DMS 273 treated with DMSO at 0.1 percent for 48 hours (cell line): ENCODE results near the gene PPP1R14C.

ENCODE experiments used
- DNase-seq: peaks from one replicate; lab custom pipeline; 2025; lab: John Stamatoyannopoulos, UW

Gene PPP1R14C

GRCh38 chr6:150271501-150272263 is 128.8 kb downstream of the PPP1R14C start:
- no peak for DNase-seq

DNA sequence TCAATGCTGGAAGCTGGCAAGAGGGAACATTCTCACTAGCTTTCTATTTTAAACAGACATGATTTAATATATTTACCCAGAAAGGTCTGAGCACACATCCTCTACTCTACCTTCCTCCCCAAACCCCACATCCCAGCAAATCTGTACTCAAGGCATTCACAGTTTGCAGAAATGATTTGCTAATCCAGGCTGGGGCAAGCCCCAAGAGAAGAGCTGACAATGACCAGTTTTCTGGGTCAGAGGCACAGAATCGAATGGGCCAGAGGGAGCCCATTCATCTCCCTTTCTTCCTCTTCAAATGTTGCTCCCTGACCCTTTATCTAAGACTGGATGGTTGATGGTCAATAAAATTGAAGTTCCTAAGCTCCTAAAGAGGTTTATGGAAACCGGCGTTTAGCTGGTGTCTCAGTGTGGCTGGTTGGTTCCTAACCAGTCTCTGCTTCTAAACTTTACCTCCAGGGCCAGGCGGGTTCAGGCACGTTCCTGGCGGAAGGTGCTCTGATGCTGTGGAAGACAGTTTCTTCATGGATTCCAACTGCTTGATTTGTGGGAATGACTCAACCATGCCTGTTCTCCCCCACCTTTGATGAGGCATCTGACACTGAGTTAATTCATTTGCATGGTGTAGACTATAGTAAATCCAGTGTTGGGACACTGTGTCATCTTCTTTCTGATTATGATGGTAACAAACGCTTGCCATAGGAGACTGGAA is 129.6 kb downstream of the PPP1R14C start:
- no peak for DNase-seq

- DNase-seq, result no peak
Measured at GRCh38 chr6:150272976-150273315, 130.1 kb downstream of the PPP1R14C start.

DNA sequence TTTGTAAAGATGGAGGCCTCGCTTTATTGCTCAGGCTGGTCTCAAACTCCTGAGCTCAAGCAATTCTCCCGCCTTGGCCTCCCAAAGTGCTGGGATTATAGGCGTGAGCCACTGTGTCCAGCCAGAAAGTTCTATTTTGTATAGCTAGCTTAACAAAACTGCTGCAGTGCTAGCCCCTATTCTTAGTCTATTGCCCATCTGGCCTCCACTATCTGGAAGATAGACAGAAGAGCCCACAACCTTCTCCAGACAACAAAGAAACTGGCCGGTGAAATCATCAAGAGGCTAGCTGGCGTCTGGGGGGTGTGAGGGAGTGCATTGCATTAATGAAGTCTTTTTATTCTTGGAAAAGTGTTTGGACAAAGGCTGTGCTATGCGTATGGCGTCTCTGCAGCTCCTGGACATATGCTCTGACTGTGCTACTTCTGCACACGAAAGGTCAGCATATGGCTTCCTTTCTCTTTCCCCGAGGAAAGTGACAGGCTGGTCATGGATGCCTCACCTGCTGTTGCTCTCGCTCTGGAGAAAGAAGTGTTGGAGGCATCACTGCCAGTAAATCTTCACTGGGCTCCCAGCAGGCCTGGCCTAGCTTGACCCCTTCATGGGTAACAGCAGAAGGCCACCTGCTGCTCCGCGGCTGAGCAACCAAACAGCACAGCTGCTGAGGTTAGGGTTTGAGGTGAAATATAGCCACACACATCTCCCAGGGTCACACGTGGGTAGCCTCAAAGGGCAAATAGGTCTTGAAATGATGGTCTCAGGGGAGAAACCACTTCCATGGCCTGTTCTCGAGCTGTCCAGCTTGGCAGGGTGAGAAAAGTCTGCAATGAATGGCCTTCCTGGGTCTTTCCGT is 130.8 kb downstream of the PPP1R14C start:
- DNase-seq, result peak; percentile 90

DNA sequence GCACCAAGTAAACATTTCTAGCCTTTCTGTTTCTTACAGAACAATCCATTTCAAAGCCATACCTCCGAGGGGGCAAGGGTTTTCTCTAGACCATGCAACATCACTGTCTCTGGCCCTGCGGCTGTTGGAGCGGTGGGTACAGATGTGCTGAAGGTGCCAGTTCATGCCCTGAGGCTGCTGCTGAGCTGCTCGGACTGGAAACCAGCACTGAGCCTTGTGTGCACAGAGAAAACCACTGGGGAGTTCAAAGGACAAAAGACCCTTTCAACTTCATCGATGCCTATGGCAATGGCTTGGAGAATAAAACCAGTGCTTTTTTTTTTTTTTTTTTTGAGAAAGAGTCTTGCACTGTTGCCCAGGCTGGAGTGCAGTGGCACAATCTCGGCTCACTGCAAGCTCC is 132.6 kb downstream of the PPP1R14C start:
- DNase-seq, result no peak

- no peak for DNase-seq
Measured at GRCh38 chr6:150276168-150276936, 133.5 kb downstream of the PPP1R14C start.

DNA sequence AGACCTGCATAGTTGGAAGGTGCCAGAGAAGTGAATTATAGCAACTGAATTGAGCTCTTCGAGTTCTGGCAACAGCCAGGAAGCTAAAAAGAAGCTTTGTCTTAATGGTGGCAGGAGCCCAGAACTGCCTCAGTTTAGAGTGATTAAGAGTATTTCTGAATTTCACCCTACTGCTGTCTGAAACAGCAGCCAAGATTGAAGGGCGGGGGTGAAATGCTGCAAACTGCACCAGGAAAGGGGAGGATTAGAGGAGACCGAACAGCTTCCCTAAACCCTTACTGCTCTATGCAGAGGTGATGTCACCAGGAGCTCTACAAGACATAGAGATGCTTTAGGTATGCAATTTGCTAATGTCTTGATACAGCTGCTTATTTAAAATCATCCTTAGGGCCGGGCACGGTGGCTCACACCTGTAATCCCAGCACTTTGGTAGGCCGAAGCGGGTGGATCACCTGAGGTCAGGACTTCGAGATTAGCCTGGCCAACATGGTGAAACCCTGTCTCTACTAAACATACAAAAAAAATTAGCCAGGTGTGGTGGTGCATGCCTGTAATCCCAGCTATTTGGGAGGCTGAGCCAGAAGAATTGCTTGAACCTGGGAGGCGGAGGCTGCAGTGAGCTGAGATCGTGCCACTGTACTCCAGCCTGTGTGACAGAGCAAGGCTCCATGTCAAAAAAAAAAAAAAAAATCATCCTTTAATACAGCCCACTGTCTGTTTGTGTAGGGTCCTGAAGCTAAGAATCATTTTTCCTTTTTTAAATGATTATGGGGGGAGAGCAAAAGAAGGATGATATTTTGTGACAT is 134.3 kb downstream of the PPP1R14C start:
- DNase-seq, result no peak

DNA sequence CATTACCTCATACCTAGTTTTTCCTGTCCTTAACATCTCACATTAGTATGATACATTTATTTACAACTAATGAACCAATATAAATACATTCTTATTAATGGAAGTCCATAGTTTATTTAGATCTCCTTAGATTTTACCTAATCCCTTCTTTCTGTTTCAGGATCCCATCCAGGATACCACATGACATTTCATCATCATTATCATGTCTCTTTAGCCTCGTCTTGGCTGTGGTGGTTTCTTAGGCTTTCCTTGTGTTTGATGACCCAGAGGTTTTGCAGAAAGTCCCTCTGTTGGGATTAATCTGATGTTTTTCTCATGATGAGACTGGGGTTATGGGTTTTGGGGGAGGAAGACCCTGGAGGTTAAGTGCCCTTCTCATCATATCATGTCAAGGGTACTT is 136.7 kb downstream of the PPP1R14C start:
- DNase-seq, result no peak

- DNase-seq, result no peak
Measured at GRCh38 chr6:150280703-150281102, 137.9 kb downstream of the PPP1R14C start.

- no peak for DNase-seq
Measured at GRCh38 chr6:150281767-150282166, 138.9 kb downstream of the PPP1R14C start.

GRCh38 chr6:150282806-150283205 is 140.0 kb downstream of the PPP1R14C start:
- DNase-seq, result no peak

DNA sequence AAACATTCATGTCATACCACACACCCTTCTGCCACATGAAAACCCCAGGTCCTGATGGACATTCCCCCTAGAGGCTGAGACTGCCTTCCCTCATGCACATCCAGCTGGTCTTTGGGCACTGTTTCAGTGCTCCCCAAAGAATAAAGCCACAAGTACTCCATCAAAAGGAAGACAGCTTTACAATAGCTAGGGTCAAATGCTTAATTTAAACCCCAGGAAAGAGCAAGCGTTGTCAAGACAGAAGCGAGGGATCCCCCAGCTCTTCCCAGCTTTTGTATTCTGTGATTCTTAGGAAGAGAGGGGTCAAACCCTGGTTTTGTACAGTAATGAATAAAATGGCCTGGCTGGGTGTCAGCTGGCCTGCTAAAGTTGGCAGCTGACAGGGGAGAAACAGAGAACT is 143.6 kb downstream of the PPP1R14C start:
- DNase-seq, result no peak

DNA sequence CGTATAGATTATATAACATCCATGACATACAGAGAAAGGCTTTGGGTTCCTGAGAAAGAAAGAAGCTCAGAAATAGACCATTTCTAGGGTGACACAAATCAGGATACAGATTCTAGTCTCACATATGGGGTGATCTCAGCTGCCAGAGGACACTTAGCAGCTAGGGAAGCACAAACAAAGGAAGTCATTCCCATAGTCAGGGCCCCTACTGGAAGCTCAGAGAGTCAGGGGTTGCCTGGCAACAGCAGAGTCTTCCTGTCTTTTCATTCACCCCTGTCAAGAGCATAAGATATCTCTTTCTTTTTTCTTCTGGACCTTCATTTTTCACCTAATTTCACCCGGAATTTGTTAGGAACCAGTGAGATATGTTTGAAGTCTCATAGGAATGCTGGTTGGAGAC is 144.1 kb downstream of the PPP1R14C start:
- DNase-seq, result no peak

DNA sequence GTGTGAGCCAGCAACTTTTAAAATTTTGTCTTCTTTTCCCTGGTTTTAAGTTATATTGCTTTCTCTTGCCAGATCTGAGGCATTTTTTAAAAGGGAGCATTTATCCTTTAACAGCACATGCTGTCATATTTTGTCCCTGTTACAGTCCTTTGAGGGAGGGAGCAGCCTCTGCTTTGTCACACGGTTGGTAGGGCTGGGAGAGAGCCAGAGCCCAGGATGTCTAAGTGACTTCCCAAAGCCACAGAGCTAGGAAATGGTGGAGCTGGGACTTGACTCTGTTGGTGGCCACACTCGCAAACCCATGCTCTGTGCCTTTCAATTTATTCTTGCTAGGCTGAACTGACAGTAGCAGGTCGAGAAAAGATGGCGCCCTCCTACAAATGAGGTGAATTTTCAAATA is 145.6 kb downstream of the PPP1R14C start:
- no peak for DNase-seq

DNA sequence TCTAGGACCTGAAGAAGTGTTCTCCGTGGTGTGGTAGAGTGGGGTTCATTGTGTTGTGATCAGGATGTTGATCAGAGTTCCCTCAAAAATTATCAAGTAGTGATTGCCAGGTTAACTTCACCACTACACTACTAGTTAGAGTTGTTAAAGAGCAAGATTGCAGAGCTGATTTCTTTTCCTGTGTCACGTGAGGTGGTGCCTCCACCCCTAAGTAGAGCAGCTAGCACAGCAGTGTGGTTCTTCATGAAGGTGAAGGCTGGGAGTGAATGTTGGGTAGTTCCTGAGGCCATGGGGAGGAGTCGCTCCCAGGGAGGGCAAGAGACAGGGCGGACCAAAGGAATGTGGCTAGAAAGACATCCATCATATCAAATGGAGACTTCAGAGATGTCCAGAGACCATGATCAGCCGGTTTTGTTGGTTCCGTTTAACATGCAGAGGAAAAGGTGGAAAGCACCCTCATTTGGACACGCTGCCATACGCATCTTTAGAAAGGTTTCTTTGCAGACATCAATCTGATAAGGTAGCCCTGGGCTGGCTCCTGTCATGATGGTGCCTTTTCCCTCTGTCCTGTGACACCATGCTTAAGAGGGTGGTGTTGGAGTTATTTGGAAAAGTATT is 146.7 kb downstream of the PPP1R14C start:
- no peak for DNase-seq

DNA sequence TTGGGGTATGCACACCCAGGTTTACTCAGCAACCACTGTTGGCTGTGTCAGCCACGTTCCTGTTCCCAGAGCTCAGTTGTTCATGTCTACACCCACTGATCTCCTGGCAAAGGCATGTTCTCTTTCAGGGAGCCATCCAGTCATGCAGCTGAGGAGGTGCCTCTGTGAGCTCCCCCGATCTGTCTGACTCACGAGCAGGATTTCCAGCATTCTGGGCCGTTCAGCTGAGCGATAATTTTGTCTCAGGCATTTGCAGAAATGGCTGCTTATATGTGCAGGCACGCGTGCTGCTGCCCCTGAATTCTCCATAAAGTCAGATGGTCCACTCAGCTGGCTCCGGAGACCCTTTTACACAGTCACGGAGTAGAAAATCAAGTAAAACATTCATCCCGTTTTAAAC is 147.6 kb downstream of the PPP1R14C start:
- no peak for DNase-seq

GRCh38 chr6:150291968-150292710 is 149.3 kb downstream of the PPP1R14C start:
- no peak for DNase-seq

- no peak for DNase-seq
Measured at GRCh38 chr6:150293019-150293418, 150.2 kb downstream of the PPP1R14C start.

- DNase-seq, result no peak
Measured at GRCh38 chr6:150293423-150294173, 150.8 kb downstream of the PPP1R14C start.
